HG03064 (cell line): ENCODE results near the gene FGGY.
"Not testable (repeated sequence)": the region's sequence is repeated elsewhere in the genome, so short reads cannot be mapped to it uniquely, and the experiment has no call there.

Source experiments
- ATAC-seq: cut with Tn5 transposase; IDR thresholded peaks from one replicate; pipeline ENCODE4 v1.9.1; 2021; ENCODE audit warnings: low read depth; ENCODE audit not compliant: unreplicated experiment

The FGGY gene

DNA sequence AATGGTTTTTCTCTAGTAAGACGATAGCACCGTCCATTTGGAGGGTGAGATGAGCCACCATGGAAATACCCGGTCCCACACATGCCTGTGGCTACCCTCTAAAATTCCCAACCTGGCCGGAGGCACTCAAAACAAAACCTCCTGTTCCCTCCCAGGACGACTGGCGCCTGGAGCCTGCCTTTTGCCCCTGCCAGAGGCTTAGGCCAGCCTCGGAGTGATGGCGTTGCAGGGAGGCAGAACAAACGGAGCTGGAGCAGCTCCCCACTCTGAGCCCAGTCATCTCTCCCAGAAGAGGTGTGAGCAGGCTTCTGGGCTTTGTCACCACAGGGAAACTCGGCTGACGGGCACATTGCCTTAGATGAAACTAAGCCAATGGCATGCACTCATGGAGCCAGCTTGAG, 304.1 kb downstream of the FGGY start:
- no peak for ATAC-seq

DNA sequence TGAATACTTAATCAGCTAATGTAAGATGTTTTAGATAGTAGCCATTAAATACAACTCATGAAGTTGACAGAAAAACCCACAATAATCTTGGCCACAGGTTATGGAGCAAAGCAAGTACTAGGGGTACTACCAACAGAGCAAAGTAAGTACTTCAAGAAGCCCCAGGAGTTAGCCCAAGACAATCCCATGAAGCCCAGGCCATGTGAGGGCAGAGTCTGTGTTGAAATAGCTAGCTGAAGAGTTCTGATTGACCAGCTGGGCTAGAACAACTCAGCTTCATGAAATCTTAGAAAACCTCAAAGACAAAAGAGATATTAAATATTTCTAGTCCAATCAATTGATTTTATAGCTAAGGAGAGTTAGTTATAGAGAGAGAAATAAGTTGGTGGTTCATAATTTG, 304.9 kb downstream of the FGGY start:
- ATAC-seq, result no peak

DNA sequence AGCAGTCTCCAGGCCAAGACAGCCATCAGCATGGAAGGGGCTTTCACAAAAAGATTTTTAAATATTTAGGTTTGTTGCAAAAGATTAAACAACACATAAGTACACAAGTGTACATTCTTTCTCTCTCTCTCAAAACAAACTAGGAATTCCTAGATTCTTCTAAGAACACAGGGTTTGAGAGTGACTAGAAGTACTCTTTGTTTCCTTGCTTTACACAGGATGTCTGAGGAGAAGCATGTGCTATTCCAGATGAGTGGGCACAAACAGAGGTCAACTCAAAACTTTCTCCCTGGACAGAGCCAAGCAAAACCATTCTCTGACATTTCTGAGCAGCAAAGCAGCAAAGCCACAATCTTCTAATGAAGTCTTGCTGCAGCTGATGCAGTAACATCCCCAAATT, 307.3 kb downstream of the FGGY start:
- ATAC-seq, result no peak

DNA sequence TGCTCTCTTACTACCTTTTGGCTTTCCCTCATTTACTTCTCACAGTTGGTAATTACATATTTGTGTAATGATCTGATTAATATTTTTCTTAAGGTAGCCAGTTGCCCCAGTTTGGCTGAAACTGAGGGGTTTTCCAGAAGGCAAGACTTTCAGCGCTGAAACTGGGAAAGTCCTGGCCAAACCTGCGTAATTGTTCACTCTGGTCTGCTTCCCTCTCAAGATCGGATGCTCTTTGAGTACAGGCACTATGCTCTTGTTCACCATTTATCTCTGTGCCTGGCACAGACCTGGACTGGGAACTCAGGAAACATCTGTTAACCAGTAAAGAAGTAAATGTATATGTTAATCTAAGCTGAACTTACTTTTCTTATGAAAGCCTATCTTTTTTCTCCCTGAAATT, 308.3 kb downstream of the FGGY start:
- ATAC-seq, result no peak

DNA sequence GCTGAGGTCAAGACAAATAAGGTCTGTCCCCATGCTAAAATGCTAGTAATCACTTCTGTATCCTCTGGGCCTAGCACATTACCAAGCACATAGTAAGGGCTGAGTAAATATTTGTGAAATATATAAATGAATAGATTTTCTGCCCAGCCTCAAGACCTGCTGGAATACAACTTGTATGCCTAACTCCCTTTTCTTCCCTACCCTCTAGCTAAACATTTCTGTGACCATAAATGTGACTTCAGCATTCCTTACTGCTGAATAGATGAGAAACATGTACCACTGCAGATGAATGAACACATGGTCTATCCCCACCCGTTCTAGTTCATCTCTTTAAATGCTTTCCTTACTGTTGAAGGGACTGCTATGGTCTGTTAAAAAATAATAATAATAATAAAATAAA, 308.9 kb downstream of the FGGY start:
- ATAC-seq, result no peak

DNA sequence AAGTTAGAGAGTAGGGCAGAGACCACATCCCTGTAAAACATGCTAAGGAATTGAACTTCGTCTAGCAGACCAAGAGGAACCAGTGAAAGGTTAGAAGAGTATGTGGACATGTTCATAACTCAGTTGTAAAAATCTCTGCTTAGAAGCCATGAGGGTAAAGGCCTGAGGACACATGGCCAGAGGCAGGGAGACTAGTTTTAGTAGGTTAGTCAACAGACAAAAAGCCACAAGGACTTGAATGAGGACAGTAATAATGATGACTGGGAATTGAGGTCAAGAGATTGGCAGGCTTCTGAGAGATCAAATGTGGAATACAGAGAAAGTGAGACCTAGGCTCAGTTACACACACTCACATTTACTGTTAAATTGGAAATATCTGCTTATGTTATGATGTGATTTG, 312.4 kb downstream of the FGGY start:
- no peak for ATAC-seq

DNA sequence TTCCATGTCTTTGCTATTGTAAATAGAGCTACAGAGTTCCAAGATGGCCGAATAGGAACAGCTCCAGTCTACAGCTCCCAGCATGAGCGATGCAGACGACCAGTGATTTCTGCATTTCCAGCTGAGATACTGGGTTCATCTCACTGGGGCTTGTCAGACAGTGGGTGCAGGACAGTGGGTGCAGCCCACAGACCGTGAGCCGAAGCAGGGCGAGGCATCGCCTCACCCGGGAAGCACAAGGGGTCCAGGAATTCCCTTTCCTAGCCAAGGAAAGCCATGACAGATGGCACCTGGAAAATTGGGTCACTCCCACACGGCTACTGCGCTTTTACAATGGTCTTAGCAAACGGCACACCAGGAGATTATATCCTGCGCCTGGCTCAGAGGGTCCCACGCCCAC, 313.6 kb downstream of the FGGY start:
- ATAC-seq, result not testable (repeated sequence)

DNA sequence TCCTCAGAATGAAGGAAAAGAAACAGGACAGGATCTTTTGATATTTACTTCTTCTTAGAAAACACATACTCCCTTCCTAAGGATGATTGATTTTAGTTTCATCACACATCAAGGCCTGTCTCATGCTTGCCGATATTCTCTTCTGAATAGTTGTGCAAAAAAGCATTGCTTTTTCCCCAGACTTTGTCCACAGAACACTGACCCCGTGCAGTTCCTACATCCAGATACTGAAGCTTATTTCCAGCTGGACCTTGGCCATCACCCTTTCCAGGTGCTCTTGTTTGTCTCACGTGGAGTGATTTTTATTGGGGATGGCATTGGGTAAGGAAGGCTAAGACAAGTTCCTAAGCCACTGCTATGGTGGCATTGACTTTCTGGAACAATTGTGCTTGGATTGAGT, 320.5 kb downstream of the FGGY start:
- ATAC-seq, result no peak

DNA sequence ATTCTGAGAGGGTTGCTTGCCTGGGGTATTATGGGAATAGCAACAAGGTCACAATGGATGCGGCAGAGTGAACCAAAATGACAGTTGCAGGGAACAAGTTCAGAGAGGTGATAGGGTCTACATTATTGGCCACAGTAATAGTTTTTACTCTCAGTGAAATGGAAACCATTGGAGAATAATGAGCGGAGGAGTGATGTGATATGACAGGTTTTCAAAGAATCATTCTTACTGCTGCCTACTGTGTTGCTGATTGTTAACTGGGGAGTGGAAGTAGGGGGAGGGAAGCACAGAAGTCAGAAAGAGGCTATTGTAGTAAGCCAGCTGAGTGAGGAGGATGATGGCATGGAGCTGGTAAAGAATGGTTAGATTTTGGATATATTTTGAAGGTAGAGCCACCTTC, 322.7 kb downstream of the FGGY start:
- ATAC-seq, result no peak

DNA sequence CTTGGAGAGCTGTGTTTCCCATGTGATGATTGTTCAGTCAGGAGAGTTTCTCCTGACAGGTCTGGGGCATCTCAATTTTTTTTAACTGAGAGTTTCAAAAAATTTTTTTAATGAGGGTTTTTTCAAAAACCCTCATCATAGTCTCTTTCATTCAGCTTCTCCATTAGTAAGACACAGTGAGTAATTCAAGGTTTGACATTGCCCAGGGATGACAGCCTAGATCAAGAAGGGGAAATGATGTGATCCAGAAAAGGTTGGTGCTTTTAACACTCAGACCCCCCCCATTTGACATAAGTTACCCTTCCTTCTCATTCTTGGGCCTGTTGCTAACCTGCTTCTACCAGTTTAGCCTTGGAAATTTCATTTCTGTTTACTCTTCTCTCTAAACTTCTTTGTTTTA, 328.5 kb downstream of the FGGY start:
- ATAC-seq, result no peak

DNA sequence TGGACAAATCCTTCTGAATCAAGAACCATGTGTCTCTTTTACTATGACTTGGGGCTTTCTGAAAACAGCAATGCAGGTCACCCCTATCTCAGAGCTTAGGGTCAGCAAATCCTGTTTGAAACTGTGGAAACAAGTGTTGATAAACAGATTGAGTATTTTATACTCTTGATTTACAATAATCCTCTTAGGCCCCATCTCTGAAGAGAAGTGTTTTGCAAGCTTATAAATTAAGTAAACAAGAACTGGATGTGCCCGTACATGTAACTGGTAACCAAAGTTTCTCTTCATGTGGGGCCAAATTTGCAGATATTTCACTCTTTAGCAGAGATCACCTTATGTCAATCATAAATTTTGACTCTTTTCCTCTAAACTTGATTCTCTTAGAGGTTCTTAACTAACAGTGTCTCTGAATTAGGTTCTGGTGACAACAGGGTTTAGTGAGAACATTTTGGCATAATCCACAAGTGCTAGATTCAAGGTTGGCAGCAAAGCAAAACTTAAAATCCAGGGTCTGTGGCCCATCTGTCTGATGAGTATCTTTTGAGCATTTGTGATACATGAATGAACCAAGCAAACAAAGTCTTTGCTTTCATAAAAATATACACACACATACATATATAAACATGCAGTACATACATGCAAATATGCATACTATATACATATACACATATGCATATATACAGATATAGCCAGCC, 334.8 kb downstream of the FGGY start:
- no peak for ATAC-seq

DNA sequence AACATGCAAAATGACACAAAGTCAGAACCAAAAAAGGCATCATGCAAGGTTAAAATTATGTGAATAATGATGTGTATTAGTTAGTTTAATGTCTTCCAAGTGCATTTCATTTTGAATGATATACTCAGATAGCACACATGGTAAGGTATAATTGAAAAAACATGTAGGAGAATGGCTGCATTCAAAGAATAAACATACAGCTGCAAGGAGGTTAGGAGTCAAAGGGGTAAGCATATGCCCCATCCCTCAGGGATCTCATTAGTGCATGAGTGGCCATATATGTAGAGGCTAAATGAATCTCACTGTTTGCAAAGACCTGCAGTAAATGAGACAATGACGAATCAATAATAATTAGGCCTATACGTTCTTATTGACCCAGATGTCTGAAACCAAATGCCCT, 338.2 kb downstream of the FGGY start:
- no peak for ATAC-seq

DNA sequence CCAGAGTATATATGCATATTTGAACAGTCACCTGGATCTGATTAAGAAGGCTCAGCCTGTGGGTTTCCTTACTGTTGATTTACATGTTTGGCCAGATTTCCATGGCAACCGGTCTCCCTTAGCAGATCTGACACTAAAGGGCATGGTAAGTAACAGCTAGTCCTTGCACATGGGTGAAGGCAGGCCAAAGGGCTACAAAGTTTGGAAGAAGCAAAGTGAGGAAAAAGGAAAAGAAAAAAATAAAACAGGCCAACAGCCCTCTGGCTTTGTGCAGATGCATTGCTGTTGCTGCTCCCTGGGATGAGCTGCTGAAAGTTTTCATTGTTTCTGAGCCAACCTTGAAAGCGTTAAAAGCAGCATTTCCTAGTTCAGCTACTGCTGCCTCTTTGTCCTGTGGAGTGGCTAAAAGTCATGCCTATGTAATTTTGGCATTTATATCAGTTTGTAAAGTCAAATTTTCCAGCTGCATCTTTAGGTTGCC, 341.4 kb downstream of the FGGY start:
- ATAC-seq, result no peak

DNA sequence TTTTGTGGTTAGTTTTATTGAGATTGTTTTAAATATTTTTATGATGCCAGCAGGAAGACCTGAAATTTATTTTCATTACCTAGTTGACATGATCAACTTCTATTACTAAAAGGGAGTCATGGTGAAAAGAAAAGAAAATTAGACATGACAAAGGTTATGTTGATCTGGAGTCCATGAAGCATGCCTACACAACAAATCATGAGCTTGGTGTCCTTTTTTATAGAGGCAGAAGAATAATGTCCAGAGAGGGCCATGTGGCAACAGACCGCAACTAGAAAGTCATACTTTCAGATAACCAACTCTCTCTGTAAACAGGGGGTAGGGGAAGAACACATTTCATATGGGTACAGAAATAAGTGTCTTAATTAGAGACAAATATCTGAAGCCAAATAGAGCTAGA, 342.4 kb downstream of the FGGY start:
- no peak for ATAC-seq

DNA sequence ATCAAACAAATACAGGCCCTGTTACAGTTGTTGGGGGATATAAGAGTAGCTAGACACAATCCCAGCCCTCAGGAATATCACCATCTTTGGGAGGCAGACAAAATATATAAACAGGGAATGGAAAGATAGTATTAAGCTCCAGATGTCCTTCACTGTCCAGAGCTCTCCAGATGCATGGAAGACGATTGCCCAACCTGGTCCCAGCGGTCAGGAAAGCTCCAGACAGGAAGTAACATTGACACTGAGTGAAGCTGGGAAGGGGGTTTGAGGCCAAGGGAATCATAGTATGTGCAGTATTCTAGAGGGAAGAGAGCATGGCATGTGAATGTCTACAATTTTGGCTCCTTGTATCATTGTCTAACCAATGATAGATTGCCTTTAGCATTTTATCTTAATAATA, 344.0 kb downstream of the FGGY start:
- ATAC-seq, result no peak

DNA sequence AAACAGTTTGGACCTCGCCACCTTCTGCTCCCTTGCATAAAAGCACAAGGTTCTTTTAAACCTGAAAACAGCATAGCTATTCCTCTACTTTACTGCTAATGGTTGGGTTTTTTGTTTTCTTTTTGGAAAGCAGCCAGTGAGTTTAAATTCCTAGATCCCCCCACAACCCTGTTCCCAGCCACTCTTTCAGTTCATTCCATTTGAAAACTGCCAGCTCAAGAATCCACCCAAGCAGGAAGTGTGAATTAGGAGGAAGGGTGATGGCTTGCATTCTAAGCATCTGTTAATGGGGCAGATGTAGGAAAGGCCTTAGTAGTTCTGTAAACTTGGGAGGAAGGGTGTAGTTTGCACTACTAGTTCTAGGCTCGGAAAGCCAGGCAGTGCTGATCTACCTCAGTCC, 344.9 kb downstream of the FGGY start:
- no peak for ATAC-seq

DNA sequence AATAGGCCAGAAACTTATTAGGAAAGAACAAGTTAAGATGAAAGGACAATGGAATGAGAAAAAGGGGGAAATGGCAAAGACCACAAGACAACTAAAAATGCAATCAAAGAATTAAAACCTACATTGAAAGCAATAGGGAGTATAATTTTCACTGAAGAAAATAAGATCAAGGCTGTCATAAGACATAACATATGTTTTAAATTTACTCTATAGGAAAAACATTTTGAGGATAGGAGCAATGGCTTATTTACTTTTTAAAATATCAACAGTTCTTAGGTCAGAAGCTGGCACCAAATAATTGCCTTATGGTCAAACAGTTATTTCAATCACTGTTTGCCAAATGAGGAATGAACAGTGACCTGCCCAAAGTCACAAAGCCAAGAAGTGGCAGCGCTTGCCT, 346.6 kb downstream of the FGGY start:
- ATAC-seq, result no peak

DNA sequence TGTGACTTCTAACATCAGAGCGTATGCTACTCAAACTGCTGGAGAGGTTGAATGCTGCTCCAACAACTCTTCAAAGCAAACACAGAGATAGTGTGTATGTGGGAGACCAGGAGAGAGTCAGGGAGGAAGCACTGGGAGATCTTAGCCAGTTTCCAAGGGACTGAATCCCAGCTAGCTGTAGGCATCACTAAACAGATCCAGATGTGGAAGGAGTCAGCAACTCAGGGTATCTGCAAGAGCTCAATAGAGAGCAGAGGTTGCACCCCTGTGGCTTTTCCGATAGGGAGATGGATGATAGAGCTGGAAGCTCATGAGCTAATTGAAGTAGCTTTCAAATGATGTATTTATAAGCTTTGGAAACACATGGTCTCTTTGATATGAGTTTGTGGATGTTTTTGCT, 349.0 kb downstream of the FGGY start:
- ATAC-seq, result no peak

DNA sequence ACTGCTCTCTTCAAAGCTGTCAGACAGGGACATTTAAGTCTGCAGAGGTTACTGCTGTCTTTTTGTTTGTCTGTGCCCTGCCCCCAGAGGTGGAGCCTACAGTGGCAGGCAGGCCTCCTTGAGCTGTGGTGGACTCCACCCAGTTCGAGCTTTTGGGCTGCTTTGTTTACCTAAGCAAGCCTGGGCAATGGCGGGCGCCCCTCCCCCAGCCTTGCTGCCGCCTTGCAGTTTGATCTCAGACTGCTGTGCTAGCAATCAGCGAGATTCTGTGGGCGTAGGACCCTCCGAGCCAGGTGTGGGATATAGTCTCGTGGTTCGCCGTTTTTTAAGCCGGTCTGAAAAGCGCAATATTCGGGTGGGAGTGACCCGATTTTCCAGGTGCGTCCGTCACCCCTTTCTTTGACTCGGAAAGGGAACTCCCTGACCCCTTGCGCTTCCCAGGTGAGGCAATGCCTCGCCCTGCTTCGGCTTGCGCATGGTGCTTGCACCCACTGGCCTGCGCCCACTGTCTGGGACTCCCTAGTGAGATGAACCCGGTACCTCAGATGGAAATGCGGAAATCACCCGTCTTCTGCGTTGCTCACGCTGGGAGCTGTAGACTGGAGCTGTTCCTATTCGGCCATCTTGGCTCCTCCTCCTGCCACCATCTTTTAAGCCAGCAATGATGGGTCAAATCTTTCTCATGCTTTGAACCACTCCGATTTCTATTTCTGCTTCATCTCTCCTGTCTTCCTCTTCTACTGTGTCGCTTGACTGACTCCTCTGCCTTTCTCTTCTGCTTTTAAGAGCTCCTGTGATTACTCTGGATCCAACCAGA, 356.5 kb downstream of the FGGY start:
- not testable (repeated sequence) for ATAC-seq

DNA sequence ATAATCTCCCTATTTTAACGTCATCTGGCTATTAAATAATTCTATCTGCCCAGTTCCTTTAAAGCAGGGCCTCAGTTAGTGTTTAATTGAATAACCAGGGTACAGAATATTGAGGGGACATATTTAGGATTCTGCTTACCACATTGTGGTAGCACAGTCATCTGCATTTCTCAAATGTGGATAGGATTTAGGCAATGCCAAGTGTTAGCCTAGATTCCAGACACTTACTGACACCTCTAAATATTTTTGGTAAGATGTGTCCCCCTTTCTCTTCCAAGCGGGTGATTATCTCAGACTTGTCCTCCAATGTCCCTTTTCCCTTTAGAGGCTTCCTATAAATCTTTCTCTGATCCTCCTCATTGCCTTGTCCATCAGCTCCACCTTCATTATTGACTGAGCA, 357.1 kb downstream of the FGGY start:
- no peak for ATAC-seq

DNA sequence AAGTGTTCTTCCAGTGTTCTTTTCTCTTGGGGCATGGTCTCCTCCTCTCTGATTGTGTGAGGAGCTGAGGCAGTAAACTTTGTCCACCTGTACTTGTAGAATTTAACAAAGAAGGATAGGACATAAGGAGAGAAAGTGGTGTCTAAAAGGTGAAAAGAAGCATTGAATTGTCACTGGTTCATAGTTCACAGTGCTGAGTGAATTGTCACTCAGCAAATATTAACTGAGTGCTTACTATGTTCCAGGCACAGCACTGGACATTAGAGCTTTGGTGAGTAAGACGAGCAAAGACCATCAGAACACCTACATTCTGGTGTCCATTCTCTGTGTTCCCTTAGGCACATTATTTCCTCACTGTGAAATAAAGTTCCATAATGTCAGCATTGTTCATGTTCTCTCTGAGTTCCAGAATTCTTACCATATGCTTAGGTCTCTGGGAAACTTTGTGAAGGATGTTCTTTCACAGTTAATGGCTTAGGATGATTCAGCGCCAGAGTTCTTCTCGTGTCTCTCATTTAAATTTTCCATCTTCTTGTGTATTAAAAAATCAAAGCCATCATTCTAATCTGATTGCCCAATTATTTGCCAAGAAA, 361.1 kb downstream of the FGGY start:
- no peak for ATAC-seq

DNA sequence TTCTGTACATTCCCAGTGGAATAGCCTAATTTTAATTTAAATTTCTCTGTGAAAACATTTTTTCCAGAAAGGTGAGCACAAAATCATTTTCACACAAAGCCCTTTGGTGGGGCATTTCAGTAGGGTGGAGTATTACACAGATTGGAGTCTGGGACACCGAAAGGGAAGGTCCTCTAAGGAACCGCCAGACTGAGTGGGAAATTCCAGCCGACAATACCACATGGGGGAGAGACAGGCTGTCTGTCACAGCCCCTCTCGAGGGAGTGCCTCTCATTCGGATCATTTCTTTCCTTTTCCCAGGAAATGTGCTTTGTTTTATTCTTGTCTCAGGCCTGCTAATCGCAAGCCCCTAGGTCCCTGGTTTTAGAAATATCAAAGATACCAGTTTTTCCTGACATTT, 367.3 kb downstream of the FGGY start:
- ATAC-seq, result no peak
